Dedifferentiated amniotic fluid mesenchymal stem cell (primary cell): Measurements from ENCODE around the gene RHCG.
"Not testable (repeated sequence)": the region's sequence is repeated elsewhere in the genome, so short reads cannot be mapped to it uniquely, and the experiment has no call there.

Source experiments
- DNase-seq: peaks from one replicate; pipeline ENCODE4 v3.0.0-alpha.2; 2016; ENCODE audit errors: extremely low spot score

Gene RHCG

GRCh38 chr15:89477411-89478242 lies 18.8 kb downstream of the RHCG start:
- no peak for DNase-seq

- DNase-seq, result no peak
Observed at GRCh38 chr15:89475661-89476060, 20.7 kb downstream of the RHCG start.

GRCh38 chr15:89472785-89473256 lies 23.6 kb downstream of the RHCG start:
- DNase-seq, result no peak

GRCh38 chr15:89469426-89470096 lies 26.8 kb downstream of the RHCG start:
- DNase-seq, result no peak

GRCh38 chr15:89468813-89469212 lies 27.6 kb downstream of the RHCG start:
- not testable (repeated sequence) for DNase-seq

GRCh38 chr15:89463113-89463512 lies 33.3 kb downstream of the RHCG start:
- no peak for DNase-seq

- DNase-seq, result no peak
Observed at GRCh38 chr15:89462198-89462912, 34.0 kb downstream of the RHCG start.

- DNase-seq, result no peak
Observed at GRCh38 chr15:89461386-89461785, 35.0 kb downstream of the RHCG start.

- DNase-seq, result no peak
Observed at GRCh38 chr15:89460048-89460447, 36.3 kb downstream of the RHCG start.

- DNase-seq, result no peak
Observed at GRCh38 chr15:89459271-89460038, 36.9 kb downstream of the RHCG start.

- DNase-seq, result no peak
Observed at GRCh38 chr15:89458440-89458839, 37.9 kb downstream of the RHCG start.

GRCh38 chr15:89457086-89457485 lies 39.3 kb downstream of the RHCG start:
- no peak for DNase-seq

- DNase-seq, result no peak
Observed at GRCh38 chr15:89455535-89455934, 40.8 kb downstream of the RHCG start.

GRCh38 chr15:89452330-89452836 lies 44.0 kb downstream of the RHCG start:
- DNase-seq, result no peak

GRCh38 chr15:89451846-89452245 lies 44.5 kb downstream of the RHCG start:
- no peak for DNase-seq

GRCh38 chr15:89450076-89451006 lies 46.0 kb downstream of the RHCG start:
- DNase-seq, result no peak

GRCh38 chr15:89448825-89449224 lies 47.6 kb downstream of the RHCG start:
- no peak for DNase-seq

- DNase-seq, result no peak
Observed at GRCh38 chr15:89447676-89448075, 48.7 kb downstream of the RHCG start.

GRCh38 chr15:89446255-89446891 lies 50.0 kb downstream of the RHCG start:
- DNase-seq, result no peak

GRCh38 chr15:89445518-89445917 lies 50.9 kb downstream of the RHCG start:
- DNase-seq, result no peak
